Tibial nerve (tissue), 4 donors: ENCODE measurements around the gene C11orf58. TPM values are rescaled to one million over a fixed set of nuclear protein-coding genes. Genes with fewer than 3 reads are reported as not detected.

Source experiments
- DNase-seq, 2 donors: peaks; one replicate each; pipeline ENCODE4 v3.0.0-alpha.2; 2019; ENCODE audit warnings: low spot score in 2 of 2
- H3K27ac ChIP-seq, 4 donors: fragments of 200-600 bp; sonication (generic) in 3 of 4; one replicate each; pipeline ENCODE4 v1.5.1; 2017 to 2019; ENCODE audit warnings: mild to moderate bottlenecking in 1 of 4
- H3K27me3 ChIP-seq, 2 donors: fragments of 200-600 bp; sonication (generic) in 1 of 2; one replicate each; pipeline versions ENCODE4 v1.5.1 to v1.6.0; 2017 to 2019
- H3K36me3 ChIP-seq, 3 donors: fragments of 200-600 bp; sonication (generic); one replicate each; pipeline ENCODE4 v1.5.1; 2018 to 2019
- H3K4me1 ChIP-seq, 4 donors: fragments of 200-600 bp; sonication (generic) in 3 of 4; one replicate each; pipeline ENCODE4 v1.5.1; 2017 to 2019
- H3K4me3 ChIP-seq, 4 donors: fragments of 200-600 bp; sonication (generic) in 3 of 4; one replicate each; pipeline ENCODE4 v1.5.1; 2017 to 2019; ENCODE audit warnings: mild to moderate bottlenecking in 1 of 4, moderate library complexity in 1 of 4
- H3K9me3 ChIP-seq, 4 donors: fragments of 200-600 bp; sonication (generic) in 3 of 4; one replicate each; pipeline ENCODE4 v1.5.1; 2017 to 2019
- CTCF ChIP-seq, 5 experiments: fragments of 200-600 bp in 3 of 5; fragments of 450-650 bp in 2 of 5; sonication (generic) in 3 of 5; IDR thresholded peaks; one replicate each; pipeline ENCODE4 v1.5.1; 2016 to 2019; ENCODE audit warnings: antibody characterized with exemption in 5 of 5, mild to moderate bottlenecking in 3 of 5, moderate library complexity in 2 of 5
- EP300 ChIP-seq, 2 donors: sonication (generic); formaldehyde crosslinking; IDR thresholded peaks; one replicate each; pipeline ENCODE4 v1.6.1; 2017; ENCODE audit warnings: antibody characterized with exemption in 2 of 2, mild to moderate bottlenecking in 1 of 2
- POLR2A ChIP-seq, 2 donors: fragments of 450-650 bp; IDR thresholded peaks; one replicate each; pipeline ENCODE4 v1.6.1; 2017; ENCODE audit warnings: antibody characterized with exemption in 2 of 2, mild to moderate bottlenecking in 2 of 2, moderate library complexity in 2 of 2
- WGBS, 2 donors: methylation state at CpG; one replicate each; pipeline ENCODE4 v1.1.5; 2018; 5-methylcytosine and 5-hydroxymethylcytosine counted together
- total RNA-seq, 4 donors: library from RNA; depleted of rRNA; stranded (reverse); fragments of >200 nt; gene quantifications; one replicate each; pipeline ENCODE4 v1.1.0, GENCODE V29; 2016

C11orf58 gene
- total RNA-seq, 4 donors from 2014 or later, result 136 to 170 (median 144) TPM

DNA sequence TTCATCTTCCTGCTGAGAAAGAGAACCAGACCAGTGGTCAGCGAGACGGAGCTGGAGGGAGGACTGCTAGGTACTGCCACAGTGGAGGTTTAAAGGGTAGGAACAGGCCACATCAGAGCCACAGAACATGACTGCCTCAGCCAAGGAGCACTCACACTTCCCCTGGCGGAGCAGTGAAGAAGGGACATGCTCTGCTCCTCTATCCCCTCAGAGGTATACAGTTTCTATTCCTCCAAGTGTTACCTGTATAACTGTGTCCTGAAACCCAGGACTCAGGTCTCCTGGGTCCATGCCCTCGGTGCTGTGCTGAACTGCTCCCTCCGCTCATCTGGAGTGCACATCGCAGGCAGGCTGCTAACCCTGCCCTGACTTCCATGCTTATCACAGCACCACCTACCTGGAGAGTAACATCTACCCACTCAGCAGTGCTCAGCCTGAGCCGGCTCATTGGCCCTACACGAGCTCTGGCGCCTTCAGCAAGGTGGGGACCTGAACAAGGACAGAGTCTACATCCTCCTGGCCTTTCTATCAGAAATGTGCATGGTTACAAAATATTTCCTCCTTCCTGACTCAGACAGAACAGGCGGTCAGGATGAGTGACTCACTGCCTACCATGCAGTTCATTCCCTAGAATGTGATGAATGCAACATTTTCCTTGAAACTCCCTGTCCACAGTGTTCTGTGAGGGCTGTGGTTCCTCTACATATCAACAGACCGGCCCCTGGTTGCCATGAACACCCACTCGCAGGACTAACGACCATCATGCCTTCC, 52.9 kb downstream of the C11orf58 start:
- 48 to 57% methylated on average over 13 of the region's 13 CpGs for WGBS, 2 donors
- H3K27me3 ChIP-seq, result no peaks in the 10 kb centered on the region
- TF ChIP-seq POLR2A (IDR thresholded peaks at IDR 0.05) (no peak), CTCF (IDR thresholded peaks at IDR 0.05) (no peak), EP300 (IDR thresholded peaks at IDR 0.05) (peak in 1 of 2 donors; percentile 75)
- DNase-seq, result peak in 1 of 2 donors; percentile 49
- H3K36me3 ChIP-seq, result peaks cover 0 to 47% (median 0%) of the 10 kb centered on the region in 3 donors
- no peak overlapping the region for H3K4me3 ChIP-seq
- peaks cover 0 to 50% (median 9%) of the 10 kb centered on the region in 4 donors for H3K4me1 ChIP-seq
- peak overlapping the region in 3 of 4 donors; percentile 63 to 89 (median 83) for H3K27ac ChIP-seq
- no peaks in the 10 kb centered on the region for H3K9me3 ChIP-seq

- no peak for TF ChIP-seq EP300 (IDR thresholded peaks at IDR 0.05)
- TF ChIP-seq POLR2A (IDR thresholded peaks at IDR 0.05), result no peak
- no peak for TF ChIP-seq CTCF (IDR thresholded peaks at IDR 0.05)
- Histone ChIP-seq H3K9me3 (no peaks in the 10 kb centered on the region), H3K36me3 (peaks cover 0 to 47% (median 0%) of the 10 kb centered on the region in 3 donors), H3K4me1 (peaks cover 0 to 50% (median 9%) of the 10 kb centered on the region in 4 donors), H3K27me3 (no peaks in the 10 kb centered on the region), H3K4me3 (no peak overlapping the region), H3K27ac (peak overlapping the region in 3 of 4 donors; percentile 30 to 89 (median 83))
- no peak for DNase-seq
These were observed 54.0 kb downstream of the C11orf58 start for GRCh38 chr11:16792426-16792825.

DNA sequence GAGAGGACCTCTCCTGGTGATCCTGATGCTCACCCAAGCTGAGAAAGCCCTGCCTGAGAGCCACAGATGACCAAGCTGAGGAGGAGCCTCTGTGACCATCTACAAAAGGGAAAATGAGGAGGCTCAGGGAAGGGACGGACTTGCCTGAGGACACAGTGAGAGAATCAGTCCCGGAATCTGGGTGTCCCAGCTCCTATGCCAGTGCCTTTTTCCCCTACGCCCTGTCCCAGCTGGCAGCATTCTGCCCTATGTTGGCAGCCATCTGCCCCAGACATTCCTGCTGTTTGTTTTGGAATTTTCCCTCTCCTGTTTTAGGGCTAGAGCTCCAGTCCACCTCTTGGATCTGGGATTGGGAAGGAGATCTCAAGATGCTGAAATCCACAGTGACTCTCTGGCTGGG, 54.6 kb downstream of the C11orf58 start:
- H3K9me3 ChIP-seq, result no peaks in the 10 kb centered on the region
- H3K4me3 ChIP-seq, result no peak overlapping the region
- peak overlapping the region; percentile 28 to 89 (median 56) for H3K27ac ChIP-seq
- peaks cover 0 to 48% (median 9%) of the 10 kb centered on the region in 4 donors for H3K4me1 ChIP-seq
- TF ChIP-seq EP300 (IDR thresholded peaks at IDR 0.05) (no peak), CTCF (IDR thresholded peaks at IDR 0.05) (no peak), POLR2A (IDR thresholded peaks at IDR 0.05) (no peak)
- no peaks in the 10 kb centered on the region for H3K27me3 ChIP-seq
- 87 to 93% methylated on average over 3 of the region's 3 CpGs for WGBS, 2 donors
- H3K36me3 ChIP-seq, result peaks cover 0 to 47% (median 0%) of the 10 kb centered on the region in 3 donors
- no peak for DNase-seq

DNA sequence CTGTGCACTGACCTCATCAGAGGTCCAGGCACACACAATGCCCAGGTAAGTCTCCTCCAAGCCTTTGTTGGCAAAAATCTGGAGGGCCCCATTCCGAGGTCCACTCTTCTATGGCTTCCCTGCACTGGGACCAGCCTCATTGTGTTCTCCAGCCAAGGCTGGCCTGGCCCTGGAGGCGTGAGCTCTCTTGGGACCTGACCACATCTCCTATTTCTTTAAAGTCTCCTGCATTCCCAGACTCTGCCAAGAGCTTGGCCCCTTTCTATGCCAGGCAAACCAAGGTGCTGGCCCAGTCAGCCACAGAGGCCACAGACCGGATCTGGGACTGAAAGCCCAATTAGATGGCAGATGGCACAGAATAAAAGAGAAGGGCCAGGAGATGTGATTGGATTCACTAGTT, 55.1 kb downstream of the C11orf58 start:
- Histone ChIP-seq H3K4me3 (no peak overlapping the region), H3K36me3 (peaks cover 0 to 46% (median 0%) of the 10 kb centered on the region in 3 donors), H3K4me1 (peaks cover 0 to 43% (median 7%) of the 10 kb centered on the region in 4 donors), H3K27ac (peak overlapping the region in 3 of 4 donors; percentile 28 to 89 (median 83)), H3K27me3 (no peaks in the 10 kb centered on the region), H3K9me3 (no peaks in the 10 kb centered on the region)
- TF ChIP-seq POLR2A (IDR thresholded peaks at IDR 0.05), result no peak
- no peak for DNase-seq
- WGBS, 2 donors, result 90 to 91% methylated on average over 3 of the region's 3 CpGs

DNA sequence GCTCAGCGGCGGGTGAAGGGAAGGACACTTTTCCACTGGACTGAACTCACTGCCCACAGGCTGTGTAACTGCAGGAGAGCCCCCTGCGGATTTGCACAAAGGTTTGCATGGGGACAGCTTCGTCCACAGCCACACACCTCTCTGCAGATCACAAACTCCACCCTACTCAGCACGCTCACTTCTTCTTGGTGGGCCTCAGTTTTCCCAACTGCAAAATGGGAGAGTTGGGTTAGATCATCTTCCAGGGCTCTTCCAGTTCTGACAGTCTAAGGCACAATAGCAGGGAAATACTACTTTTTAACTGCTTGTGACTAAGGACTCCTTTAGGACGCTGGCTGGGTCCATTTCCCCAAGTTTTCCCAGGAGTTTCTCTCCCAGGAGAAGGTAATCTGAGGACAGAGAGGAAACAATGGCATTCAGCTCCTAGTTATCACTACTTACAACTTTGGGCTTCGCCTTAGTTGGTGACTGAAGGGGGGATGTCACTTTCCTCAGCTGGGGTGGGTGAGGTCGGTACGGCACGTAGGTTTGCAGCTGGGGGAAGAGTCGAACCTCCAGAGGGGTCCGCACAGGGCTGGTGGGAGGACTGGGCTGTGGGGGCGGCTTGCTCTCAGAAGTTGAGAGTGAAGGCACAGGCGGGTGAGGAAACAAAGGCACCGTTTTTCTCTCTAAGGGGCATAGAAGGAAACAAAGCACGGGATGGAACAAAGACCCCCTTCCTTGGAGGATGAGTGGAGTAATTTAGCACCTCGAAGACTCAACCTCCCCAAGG, 55.8 kb downstream of the C11orf58 start:
- no peak for TF ChIP-seq CTCF (IDR thresholded peaks at IDR 0.05)
- no peak for TF ChIP-seq POLR2A (IDR thresholded peaks at IDR 0.05)
- TF ChIP-seq EP300 (IDR thresholded peaks at IDR 0.05), result no peak
- Histone ChIP-seq H3K4me1 (peaks cover 0 to 37% (median 6%) of the 10 kb centered on the region in 4 donors), H3K36me3 (peaks cover 0 to 39% (median 0%) of the 10 kb centered on the region in 3 donors), H3K4me3 (no peak overlapping the region), H3K9me3 (no peaks in the 10 kb centered on the region), H3K27ac (peak overlapping the region in 3 of 4 donors; percentile 30 to 83 (median 83)), H3K27me3 (no peaks in the 10 kb centered on the region)
- DNase-seq, result no peak
- WGBS, 2 donors, result 69 to 72% methylated on average over 17 of the region's 17 CpGs
